Endothelial cell of umbilical vein (primary cell): ENCODE results near the gene BCL11A. TPM values are rescaled to one million over a fixed set of nuclear protein-coding genes. Genes with fewer than 3 reads are reported as not detected.

Experiments
- BruUV-seq: library from RNA; stranded (reverse); fragments of 400-500 nt; replicated peaks from 2 replicates; lab custom pipeline; 2021; lab: Mats Ljungman, UMichigan
- CTCF ChIA-PET: fragments of 300-600, 350-600 bp; sonication (Branson Sonifier 250); formaldehyde crosslinking; loops from one replicate; lab custom pipeline; 2021; ENCODE audit warnings: antibody characterized with exemption, inconsistent platforms; lab: Charles Lee
- POLR2A ChIA-PET: fragments of 300-600, 350-600 bp; sonication (Branson Sonifier 250); formaldehyde crosslinking; loops from one replicate; lab custom pipeline; 2021; ENCODE audit warnings: antibody characterized with exemption, inconsistent platforms; lab: Charles Lee
- DNase-seq: peaks from one replicate; pipeline ENCODE4 v3.0.0-alpha.2; 2011; ENCODE audit warnings: low read depth, low spot score
- FAIRE-seq: peaks from 2 replicates; lab custom pipeline; 2011; peaks lifted over from hg19 to GRCh38; lab: Jason Lieb, UNC
- H2AFZ ChIP-seq: 2 replicates; pipeline ENCODE4 v1.6.0; 2012; ENCODE audit warnings: low read depth, low read length, control low read depth, inconsistent platforms
- H3K27ac ChIP-seq: 2 replicates; pipeline ENCODE4 v1.5.1; 2011; ENCODE audit warnings: low read depth, mild to moderate bottlenecking, control low read depth, low read length, moderate library complexity; ENCODE audit not compliant: insufficient read depth
- H3K27me3 ChIP-seq, 2 experiments: 2 replicates each; pipeline versions ENCODE4 v1.6.0 to v1.6.1; 2011; ENCODE audit warnings: low read length in 2 of 2, mixed read lengths in 1 of 2; ENCODE audit not compliant: control insufficient read depth in 2 of 2, insufficient read depth in 2 of 2
- H3K36me3 ChIP-seq, 2 experiments: 2 replicates in 1 of 2; 3 replicates in 1 of 2; pipeline ENCODE4 v1.5.1; 2011; ENCODE audit warnings: low read length in 2 of 2, mild to moderate bottlenecking in 1 of 2, moderate library complexity in 1 of 2; ENCODE audit not compliant: control insufficient read depth in 2 of 2, insufficient read depth in 2 of 2; ENCODE audit errors: extremely low read depth in 1 of 2
- H3K4me1 ChIP-seq: 3 replicates; pipeline ENCODE4 v1.5.1; 2011; ENCODE audit warnings: mild to moderate bottlenecking, low read length; ENCODE audit not compliant: control insufficient read depth, insufficient read depth; ENCODE audit errors: extremely low read depth
- H3K4me2 ChIP-seq: 2 replicates; pipeline ENCODE4 v1.6.1; 2011; ENCODE audit warnings: low read length, control low read depth, mixed read lengths; ENCODE audit not compliant: insufficient read depth
- H3K4me3 ChIP-seq, 3 experiments: fragments of 200-600 bp in 1 of 3; sonication (generic), shearing (Covaris generic) in 1 of 3; replicated peaks in 1 of 3; 2 replicates each; pipeline ENCODE4 v1.5.1; 2011 to 2016; ENCODE audit warnings: control low read depth in 3 of 3, low read length in 3 of 3, mild to moderate bottlenecking in 2 of 3, inconsistent platforms in 1 of 3, low read depth in 1 of 3, moderate library complexity in 1 of 3; ENCODE audit not compliant: insufficient read depth in 1 of 3
- H3K79me2 ChIP-seq: 2 replicates; pipeline ENCODE4 v1.6.0; 2012; ENCODE audit warnings: low read length, inconsistent platforms; ENCODE audit not compliant: control insufficient read depth, insufficient read depth
- H3K9ac ChIP-seq: replicated peaks from 2 replicates; pipeline ENCODE3; 2011; ENCODE audit warnings: low read length, control low read depth; ENCODE audit not compliant: insufficient read depth; ENCODE audit errors: extremely low read depth
- H3K9me1 ChIP-seq: replicated peaks from 3 replicates; pipeline ENCODE4 v1.6.0; 2011; ENCODE audit warnings: mild to moderate bottlenecking, low read length; ENCODE audit not compliant: control insufficient read depth, insufficient read depth; ENCODE audit errors: extremely low read depth
- H3K9me3 ChIP-seq: replicated peaks from 2 replicates; pipeline ENCODE4 v1.5.1; 2012; ENCODE audit warnings: low read length, inconsistent platforms; ENCODE audit not compliant: control insufficient read depth, insufficient read depth
- H4K20me1 ChIP-seq: replicated peaks from 2 replicates; pipeline ENCODE3; 2011; ENCODE audit warnings: mild to moderate bottlenecking, low read length; ENCODE audit not compliant: control insufficient read depth, insufficient read depth; ENCODE audit errors: extremely low read depth
- CTCF ChIP-seq, 2 donors: IDR thresholded peaks; 1 replicate in 1 of 2; 2 replicates in 1 of 2; pipeline ENCODE4 v1.5.1; 2011; ENCODE audit warnings: low read length in 2 of 2, mild to moderate bottlenecking in 2 of 2, moderate library complexity in 2 of 2, control low read depth in 1 of 2, inconsistent platforms in 1 of 2, low read depth in 1 of 2; ENCODE audit not compliant: insufficient read depth in 1 of 2; ENCODE audit errors: extremely low read depth in 1 of 2
- EZH2 ChIP-seq: IDR thresholded peaks from 2 replicates; pipeline ENCODE4 v1.6.1; 2012; ENCODE audit warnings: borderline replicate concordance, low read depth, mild to moderate bottlenecking, moderate library complexity, low read length, inconsistent platforms; ENCODE audit not compliant: severe bottlenecking
- FOS ChIP-seq: IDR thresholded peaks from 2 replicates; pipeline ENCODE4 v1.6.1; 2011; ENCODE audit warnings: mild to moderate bottlenecking, low read length, moderate library complexity, borderline replicate concordance; ENCODE audit not compliant: insufficient read depth
- GATA2 ChIP-seq: IDR thresholded peaks from 2 replicates; pipeline ENCODE4 v1.7.0; 2011; ENCODE audit warnings: low read depth, mild to moderate bottlenecking, moderate library complexity, mixed read lengths, low read length; ENCODE audit not compliant: insufficient read length, insufficient read depth
- JUN ChIP-seq: IDR thresholded peaks from 2 replicates; pipeline ENCODE4 v1.6.1; 2011; ENCODE audit warnings: borderline replicate concordance, low read depth; ENCODE audit not compliant: insufficient read length, insufficient read depth
- MAX ChIP-seq: IDR thresholded peaks from 2 replicates; pipeline ENCODE4 v1.6.1; 2011; ENCODE audit not compliant: insufficient read depth, insufficient read length
- MYC ChIP-seq: IDR thresholded peaks from one replicate; pipeline ENCODE4 v1.6.1; 2011; ENCODE audit warnings: mild to moderate bottlenecking, low read depth, low read length
- POLR2A ChIP-seq: IDR thresholded peaks from 2 replicates; pipeline ENCODE4 v1.6.1; 2012; ENCODE audit warnings: low read depth, mild to moderate bottlenecking, control low read depth, low read length
- POLR2AphosphoS5 ChIP-seq: IDR thresholded peaks from 2 replicates; pipeline ENCODE4 v1.6.1; 2012; ENCODE audit warnings: low read depth, mild to moderate bottlenecking, control low read depth, low read length, moderate library complexity; ENCODE audit not compliant: insufficient read depth
- dilution Hi-C: fragments of 300-500 bp; cut with MboI; formaldehyde crosslinking; loops from one replicate; pipeline ENCODE4 v1.15.0; 2019; ENCODE audit warnings: low sequenced_read_pairs; ENCODE audit not compliant: extremely low pct_ligation_motif_present
- intact Hi-C: fragments of 100-400 bp; cut with micrococcal nuclease; formaldehyde crosslinking; loops from one replicate; pipeline ENCODE4 v1.10.0; 2022
- polyA plus RNA-seq, 4 experiments: library from polyadenylated mRNA; depleted of rRNA in 3 of 4; stranded (reverse) in 3 of 4; unstranded in 1 of 4; fragments of >200 nt; gene quantifications; 2 replicates each; pipeline versions ENCODE4 v1.2.1 to v1.2.3, GENCODE V29; 2011 to 2012; ENCODE audit warnings: missing spikeins in 1 of 4
- total RNA-seq: library from RNA; stranded (reverse); gene quantifications from 2 replicates; pipeline ENCODE4 v1.2.3, GENCODE V29; 2021

BCL11A gene
- total and polyA plus RNA-seq, 2 donors (not counting 3 experiments of a cell fraction or from before 2014, with no cell fraction given), result 0.12 to 0.88 TPM

GRCh38 chr2:60513996-60514395, 39.5 kb downstream of the BCL11A start:
- dilution Hi-C loops, result no loop called here
- no peak overlapping the region for H3K27ac ChIP-seq
- no TSS peak for BruUV-seq
- ChIA-PET CTCF (no interaction called here), POLR2A (no interaction called here)
- H3K4me1 ChIP-seq, result no peaks in the 10 kb centered on the region
- H3K27me3 ChIP-seq, result no peaks in the 10 kb centered on the region
- H3K79me2 ChIP-seq, result no peaks in the 10 kb centered on the region
- no peak overlapping the region for H2AFZ ChIP-seq
- H3K4me2 ChIP-seq, result no peak overlapping the region
- H3K9me1 ChIP-seq, result no peaks in the 10 kb centered on the region
- no peaks in the 10 kb centered on the region for H3K9me3 ChIP-seq
- no peak for DNase-seq
- no peaks in the 10 kb centered on the region for H3K36me3 ChIP-seq
- TF ChIP-seq POLR2AphosphoS5 (no peak), MYC (no peak), EZH2 (no peak), FOS (no peak), JUN (no peak), MAX (no peak), POLR2A (no peak), GATA2 (no peak), CTCF (IDR thresholded peaks at IDR 0.05; ENCODE audit: extremely low read depth in 1 of 2, insufficient read depth in 1 of 2, low read depth in 1 of 2, low read length in 2 of 2) (no peak)
- no peak overlapping the region for H3K9ac ChIP-seq
- no peak overlapping the region for H3K4me3 ChIP-seq
- intact Hi-C loops, result no loop called here
- no peaks in the 10 kb centered on the region for H4K20me1 ChIP-seq
- no peak for FAIRE-seq
